Measurements from ENCODE around the gene ARL17B.
"Not testable (repeated sequence)": the region's sequence is repeated elsewhere in the genome, so short reads cannot be mapped to it uniquely, and the experiment has no call there.

DNA sequence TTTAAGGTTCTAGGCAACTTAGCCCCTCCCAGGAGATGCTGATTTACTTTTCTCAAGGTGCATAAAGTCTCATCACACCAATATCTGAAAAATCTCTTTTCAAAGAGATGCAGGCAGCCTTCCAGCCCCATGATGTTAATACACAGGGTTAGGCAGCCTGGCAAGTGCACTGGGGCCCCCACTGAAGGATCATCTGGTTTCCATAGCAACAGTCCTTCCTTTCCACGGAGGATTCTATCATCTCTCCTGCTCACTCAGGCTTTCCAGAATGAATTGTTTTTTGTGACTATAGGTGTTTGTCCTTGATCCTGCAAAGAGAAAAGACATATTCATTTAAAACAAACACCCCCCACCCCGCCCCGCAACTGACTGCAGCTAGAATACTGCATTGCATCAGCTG, 6.0 kb upstream of the ARL17B start:
- TF ChIP-seq, protein P1, sequence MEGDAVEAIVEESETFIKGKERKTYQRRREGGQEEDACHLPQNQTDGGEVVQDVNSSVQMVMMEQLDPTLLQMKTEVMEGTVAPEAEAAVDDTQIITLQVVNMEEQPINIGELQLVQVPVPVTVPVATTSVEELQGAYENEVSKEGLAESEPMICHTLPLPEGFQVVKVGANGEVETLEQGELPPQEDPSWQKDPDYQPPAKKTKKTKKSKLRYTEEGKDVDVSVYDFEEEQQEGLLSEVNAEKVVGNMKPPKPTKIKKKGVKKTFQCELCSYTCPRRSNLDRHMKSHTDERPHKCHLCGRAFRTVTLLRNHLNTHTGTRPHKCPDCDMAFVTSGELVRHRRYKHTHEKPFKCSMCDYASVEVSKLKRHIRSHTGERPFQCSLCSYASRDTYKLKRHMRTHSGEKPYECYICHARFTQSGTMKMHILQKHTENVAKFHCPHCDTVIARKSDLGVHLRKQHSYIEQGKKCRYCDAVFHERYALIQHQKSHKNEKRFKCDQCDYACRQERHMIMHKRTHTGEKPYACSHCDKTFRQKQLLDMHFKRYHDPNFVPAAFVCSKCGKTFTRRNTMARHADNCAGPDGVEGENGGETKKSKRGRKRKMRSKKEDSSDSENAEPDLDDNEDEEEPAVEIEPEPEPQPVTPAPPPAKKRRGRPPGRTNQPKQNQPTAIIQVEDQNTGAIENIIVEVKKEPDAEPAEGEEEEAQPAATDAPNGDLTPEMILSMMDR (tag by site-specific recombination; IDR thresholded peaks at IDR 0.05): not testable (repeated sequence)
- not testable (repeated sequence) for TF ChIP-seq REST, ZNF629, ZNF121, ZBTB1 (tag by site-specific recombination; IDR thresholded peaks at IDR 0.05)
- TF ChIP-seq, protein P2, sequence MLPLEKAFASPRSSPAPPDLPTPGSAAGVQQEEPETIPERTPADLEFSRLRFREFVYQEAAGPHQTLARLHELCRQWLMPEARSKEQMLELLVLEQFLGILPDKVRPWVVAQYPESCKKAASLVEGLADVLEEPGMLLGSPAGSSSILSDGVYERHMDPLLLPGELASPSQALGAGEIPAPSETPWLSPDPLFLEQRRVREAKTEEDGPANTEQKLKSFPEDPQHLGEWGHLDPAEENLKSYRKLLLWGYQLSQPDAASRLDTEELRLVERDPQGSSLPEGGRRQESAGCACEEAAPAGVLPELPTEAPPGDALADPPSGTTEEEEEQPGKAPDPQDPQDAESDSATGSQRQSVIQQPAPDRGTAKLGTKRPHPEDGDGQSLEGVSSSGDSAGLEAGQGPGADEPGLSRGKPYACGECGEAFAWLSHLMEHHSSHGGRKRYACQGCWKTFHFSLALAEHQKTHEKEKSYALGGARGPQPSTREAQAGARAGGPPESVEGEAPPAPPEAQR (tag by site-specific recombination; IDR thresholded peaks at IDR 0.05): not testable (repeated sequence)

Data from HEK293 (cell line).